Glomerular visceral epithelial cell (primary cell): ENCODE data around the gene CACNA1C.

Experiments
- DNase-seq: peaks from one replicate; pipeline ENCODE4 v3.0.0-alpha.2; 2016; ENCODE audit errors: extremely low spot score

CACNA1C gene

DNA sequence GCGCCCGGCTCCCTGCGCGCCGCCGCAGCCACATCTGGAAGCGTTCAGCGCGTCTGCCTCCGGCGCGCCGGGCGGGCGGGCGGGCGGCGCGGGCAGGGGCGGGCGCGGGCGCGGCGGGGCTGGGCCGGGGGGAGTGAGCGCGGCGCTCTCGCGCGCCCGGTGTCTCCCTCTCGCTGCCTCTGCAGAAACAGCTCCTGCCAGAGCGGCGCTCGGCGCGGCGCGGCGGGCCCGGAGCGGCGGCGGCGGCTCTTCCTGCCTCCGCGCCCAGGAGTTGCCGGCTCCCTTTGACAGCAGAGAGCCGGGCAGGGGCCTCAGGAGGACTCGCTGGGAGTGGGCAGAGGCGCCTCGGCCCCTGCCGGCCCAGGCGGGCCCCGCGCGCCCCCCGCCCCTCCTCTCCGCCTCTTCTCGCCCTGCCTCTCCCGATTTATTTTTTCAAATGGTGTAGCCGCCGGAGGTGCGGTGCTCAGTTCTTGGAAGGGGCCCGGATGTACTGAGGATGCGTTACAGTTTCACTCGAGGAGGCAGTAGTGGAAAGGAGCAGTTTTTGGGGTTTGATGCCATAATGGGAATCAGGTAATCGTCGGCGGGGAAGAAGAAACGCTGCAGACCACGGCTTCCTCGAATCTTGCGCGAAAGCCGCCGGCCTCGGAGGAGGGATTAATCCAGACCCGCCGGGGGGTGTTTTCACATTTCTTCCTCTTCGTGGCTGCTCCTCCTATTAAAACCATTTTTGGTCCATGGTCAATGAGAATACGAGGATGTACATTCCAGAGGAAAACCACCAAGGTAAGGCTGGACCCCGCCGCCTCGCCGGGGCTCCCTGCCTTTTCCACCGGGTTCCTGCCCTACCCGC is at the start of gene CACNA1C:
Gene CACNA1C (plus strand): TSS at position 162 of the 853 bp plus-strand sequence. CDS start 576 bp downstream, at position 738.
- peak; percentile 19 for DNase-seq

DNA sequence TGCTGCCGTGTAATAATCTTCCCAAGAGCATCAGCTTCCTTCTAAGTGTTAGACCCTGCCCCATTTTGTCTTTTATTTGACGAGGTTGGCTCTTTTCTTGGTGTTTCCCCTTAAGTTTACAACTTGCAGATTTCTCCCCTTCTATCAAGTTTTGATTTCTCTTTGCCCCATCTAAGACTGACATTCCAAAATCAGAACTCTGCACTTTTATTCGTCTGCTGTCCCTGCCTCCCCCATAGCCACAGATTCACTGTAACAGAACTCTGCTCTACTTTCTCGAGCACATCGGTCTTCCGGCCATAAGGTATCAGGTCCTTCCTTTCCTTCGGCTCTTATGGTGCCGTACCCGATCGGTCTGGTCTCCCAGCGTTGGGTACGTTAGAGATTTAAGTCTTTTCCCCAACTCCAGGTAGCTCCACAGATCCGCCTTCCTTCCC is 49.1 kb upstream of the CACNA1C start:
- no peak for DNase-seq

GRCh38 chr12:2004113-2004929 is 48.5 kb upstream of the CACNA1C start, which contains the start of gene DCP1B:
Gene DCP1B, minus strand, starts transcription at chr12:2004457. Its CDS starts 26 bp downstream, at chr12:2004431.
- peak; percentile 92 for DNase-seq

DNA sequence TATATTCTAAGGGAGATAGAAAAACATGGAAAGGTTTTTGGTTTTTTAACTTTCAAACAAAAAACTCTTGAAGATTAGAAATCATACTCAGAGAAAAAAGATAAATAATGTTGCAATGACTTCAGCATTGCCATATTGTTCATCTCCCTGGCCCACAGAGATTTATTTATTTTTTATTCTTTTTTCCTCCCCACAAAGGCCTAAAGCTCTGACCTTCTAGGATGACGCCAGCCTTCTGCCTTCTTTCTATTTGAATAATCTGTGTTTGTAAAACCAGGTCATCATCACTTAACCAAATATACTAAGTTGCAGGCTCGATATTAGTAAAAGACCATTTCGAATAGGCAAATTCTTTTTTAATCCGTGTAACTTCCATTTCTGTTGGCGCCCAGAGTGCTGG is 44.1 kb upstream of the CACNA1C start:
- no peak for DNase-seq

- DNase-seq = no peak
Measured at GRCh38 chr12:2009623-2010022, 43.2 kb upstream of the CACNA1C start.

GRCh38 chr12:2011643-2012607 is 40.9 kb upstream of the CACNA1C start:
- no peak for DNase-seq

DNA sequence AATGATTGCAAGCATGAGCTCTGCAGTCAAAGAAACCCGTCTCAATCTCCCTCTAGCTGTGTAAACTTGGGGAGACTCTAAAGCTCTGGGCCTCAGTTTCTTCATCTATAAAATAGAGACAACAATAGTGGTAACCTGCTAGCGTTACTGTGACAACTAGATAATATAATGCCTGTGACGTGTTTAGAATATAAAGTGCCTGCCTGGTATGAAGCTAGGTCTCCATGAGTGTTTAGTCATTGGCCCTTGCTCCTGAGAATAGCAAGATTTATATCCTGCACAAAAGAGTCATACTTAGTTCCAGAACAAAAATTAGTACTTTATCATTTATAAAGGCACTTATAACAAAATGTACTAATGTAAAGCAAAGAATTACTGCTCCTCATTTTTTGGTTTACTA is 39.7 kb upstream of the CACNA1C start:
- DNase-seq = no peak

GRCh38 chr12:2013527-2014223 is 39.1 kb upstream of the CACNA1C start:
- no peak for DNase-seq

GRCh38 chr12:2014231-2014630 is 38.6 kb upstream of the CACNA1C start:
- no peak for DNase-seq

GRCh38 chr12:2016862-2017545 is 35.8 kb upstream of the CACNA1C start:
- no peak for DNase-seq

GRCh38 chr12:2017546-2018337 is 35.0 kb upstream of the CACNA1C start:
- DNase-seq = no peak

DNA sequence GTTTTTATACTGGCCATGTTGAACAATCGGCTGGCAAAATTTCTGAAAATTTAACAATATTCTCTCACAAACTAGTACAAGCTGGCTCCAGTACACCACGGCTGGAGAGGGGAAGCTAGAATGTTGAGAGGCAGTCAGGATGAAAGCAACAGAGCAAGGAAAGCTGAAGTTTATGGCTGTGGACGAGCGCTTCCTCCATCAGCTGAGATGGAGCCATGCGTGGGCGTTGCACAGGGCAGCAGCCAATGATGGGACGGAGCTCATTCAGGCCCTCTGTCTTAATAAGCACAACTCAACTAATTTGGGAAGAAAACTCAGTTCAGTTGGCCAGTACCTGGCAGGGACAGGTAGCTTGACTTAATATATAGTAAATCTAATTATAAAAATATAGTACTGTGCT is 34.4 kb upstream of the CACNA1C start:
- DNase-seq = no peak

DNA sequence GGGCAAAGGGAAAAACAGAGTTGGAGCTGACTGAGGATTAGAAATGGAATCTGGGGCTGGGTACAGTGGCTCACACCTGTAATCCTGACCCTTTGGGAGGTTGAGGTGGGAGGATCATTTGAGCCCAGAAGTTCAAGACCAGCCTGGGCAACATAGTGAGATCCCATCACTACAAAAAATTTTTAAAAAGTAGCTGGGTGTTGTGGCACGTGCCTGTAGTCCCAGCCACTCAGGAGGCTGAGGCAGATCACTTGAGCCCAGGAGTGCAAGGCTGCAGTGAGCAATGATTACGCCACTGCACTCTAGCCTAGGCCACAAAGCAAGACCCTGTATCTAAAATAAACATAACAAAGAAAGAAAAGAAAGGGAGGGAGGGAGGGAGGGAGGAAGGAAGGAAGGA is 33.7 kb upstream of the CACNA1C start:
- DNase-seq = no peak

GRCh38 chr12:2020511-2020910 is 32.3 kb upstream of the CACNA1C start:
- no peak for DNase-seq

GRCh38 chr12:2023365-2023764 is 29.4 kb upstream of the CACNA1C start:
- no peak for DNase-seq

- no peak for DNase-seq
Measured at GRCh38 chr12:2027351-2027750, 25.4 kb upstream of the CACNA1C start.

- no peak for DNase-seq
Measured at GRCh38 chr12:2029851-2030250, 22.9 kb upstream of the CACNA1C start.

GRCh38 chr12:2032506-2032905 is 20.3 kb upstream of the CACNA1C start:
- no peak for DNase-seq

DNA sequence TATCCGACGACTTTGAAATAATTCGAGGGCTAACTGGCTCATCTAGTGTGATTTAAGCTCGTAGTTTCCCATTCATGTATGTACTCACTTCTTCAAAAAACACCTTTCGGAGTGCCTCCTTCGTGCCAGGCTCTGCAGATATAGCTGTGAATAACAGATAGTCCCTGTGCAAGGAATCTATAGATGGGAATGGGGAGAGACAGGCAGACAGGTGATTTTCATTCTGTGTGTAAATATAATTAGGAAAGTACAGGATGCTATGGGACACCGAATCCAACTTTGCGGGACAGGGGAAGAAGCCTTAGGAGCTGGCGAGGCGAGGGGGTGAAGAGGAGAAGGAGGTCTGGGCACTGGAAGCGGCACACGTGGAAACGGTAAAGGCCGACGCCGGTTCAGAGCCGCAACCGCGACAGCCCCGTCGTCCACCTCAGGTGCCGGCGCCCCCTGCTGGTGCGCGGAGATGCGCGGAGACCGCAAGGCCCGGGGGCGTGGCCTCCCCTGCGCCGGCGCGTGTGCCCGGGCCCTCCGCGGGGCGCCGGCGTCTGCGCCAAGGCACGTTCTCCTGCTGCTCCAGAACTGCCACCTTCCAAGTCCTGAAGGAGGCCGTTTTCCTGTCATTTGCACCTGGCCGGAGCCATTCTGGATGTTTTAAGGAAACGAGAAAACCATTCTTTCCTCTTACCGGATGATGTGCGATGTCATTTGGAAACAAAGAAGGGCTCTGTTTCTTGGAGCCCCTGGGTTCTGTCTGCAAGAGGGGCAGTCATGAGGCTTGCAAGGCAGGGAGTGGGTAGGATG is 18.0 kb upstream of the CACNA1C start:
- DNase-seq = peak; percentile 65
